Measurements from ENCODE around the gene APIP.
A peak's percentile ranks its signal among the peaks of the same experiment; 100 is the strongest.

The APIP gene, protein sequence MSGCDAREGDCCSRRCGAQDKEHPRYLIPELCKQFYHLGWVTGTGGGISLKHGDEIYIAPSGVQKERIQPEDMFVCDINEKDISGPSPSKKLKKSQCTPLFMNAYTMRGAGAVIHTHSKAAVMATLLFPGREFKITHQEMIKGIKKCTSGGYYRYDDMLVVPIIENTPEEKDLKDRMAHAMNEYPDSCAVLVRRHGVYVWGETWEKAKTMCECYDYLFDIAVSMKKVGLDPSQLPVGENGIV

DNA sequence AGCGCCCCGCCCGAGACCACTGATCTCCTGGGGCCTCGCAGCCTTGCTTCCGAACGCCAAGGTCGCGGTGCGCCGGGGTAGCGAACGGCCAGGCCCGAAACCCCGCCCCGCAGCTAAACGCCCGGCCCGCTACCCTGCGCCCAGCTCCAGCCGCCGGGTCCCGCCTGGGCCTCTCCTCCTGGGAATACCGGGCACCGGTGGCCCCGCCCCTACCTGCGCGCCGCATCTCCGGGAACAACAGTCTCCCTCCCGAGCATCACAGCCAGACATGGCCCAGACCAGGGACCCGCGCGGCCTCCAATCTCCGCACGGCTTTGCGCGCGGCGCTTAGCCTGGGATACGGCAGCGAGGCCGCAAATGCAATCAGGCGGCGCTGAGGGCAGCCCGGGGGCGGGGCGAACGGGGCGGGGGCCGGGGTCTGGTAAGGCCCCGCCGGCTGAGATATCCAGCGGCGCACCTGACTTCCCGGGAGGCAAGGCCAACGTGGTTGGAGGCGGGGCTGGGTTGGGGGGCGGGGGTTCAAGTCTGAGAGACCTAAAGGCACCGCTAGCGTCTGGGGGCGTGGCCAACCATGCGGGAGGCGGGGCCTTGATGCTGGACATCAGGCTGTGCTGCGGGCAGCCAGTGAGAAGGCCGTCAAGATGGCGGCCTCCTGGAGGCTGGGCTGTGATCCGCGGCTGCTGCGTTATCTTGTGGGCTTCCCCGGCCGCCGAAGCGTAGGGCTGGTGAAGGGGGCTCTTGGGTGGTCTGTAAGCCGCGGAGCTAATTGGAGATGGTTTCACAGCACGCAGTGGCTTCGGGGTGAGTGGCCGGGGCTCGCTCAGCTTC, at the start of gene APIP, which contains the start of gene PDHX:
TSS of gene APIP (minus strand) at position 365 of the 828 bp plus-strand sequence. CDS start at position 270, 95 bp downstream.
TSS of gene PDHX (plus strand) at position 604 of the 828 bp plus-strand sequence. CDS start at position 642, 38 bp downstream.
- DNase-seq = peak; percentile 97

- DNase-seq = no peak
These were observed 48.6 kb upstream of the APIP start for GRCh38 chr11:34964610-34965331.

- no peak for DNase-seq
These were observed 47.2 kb upstream of the APIP start for GRCh38 chr11:34963351-34963750.

DNA sequence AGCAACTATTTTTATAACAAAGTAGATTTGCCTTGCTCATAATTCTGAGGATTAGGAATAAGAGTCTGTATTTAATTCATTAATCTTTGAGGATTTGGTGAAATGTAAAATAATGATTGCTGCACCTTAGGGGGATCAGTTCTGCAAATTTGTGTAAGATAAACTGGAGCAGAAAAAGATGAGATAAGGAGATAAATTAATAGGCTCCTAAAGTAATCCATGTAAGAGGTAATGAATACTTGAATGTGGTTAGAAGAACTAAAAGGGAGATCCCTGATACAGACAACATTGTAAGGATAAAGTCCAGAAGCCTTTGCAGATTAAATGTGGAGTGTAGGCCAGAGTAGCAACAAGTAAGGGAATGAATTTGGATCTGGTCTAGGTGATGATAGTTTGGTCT, 45.9 kb upstream of the APIP start:
- no peak for DNase-seq

- no peak for DNase-seq
These were observed 44.1 kb upstream of the APIP start for GRCh38 chr11:34960277-34960676.

DNA sequence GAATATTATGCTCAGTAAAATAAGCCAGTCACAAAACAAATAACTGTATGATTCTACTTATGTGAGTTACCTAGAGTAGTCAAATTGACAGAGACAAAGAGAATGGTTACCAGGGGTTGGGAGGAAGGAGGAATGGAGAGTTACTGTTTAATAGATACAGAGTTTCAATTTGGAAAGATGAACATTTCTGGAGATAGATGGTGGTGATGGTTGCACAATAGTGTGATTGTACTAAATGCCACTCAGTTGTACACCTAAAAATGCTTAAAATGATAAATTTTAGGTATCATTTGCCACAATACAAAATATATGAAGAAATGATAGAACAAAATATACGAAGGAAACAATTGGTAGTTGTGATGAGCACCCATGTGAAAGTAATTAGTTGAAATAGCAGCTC, 43.6 kb upstream of the APIP start:
- DNase-seq = no peak

DNA sequence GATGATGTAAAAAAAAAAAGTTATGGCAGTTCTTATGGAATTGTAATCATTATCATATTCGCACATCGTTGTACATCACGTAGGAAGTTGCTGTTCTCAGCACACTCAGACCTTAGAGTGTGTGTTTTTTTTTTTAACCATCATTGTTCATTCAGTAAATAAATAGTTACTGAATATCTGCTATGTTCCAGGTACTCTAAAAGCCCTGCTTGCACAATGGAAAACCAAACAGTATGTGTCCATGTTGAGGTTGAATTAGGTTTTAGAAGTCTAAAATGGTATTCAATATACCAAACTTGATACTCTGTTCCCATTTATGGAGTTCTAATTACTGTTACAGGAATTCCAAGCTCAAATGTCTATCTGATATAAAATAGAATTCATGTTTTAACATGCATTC, 41.4 kb upstream of the APIP start:
- DNase-seq = no peak

GRCh38 chr11:34957206-34957605, 41.0 kb upstream of the APIP start:
- no peak for DNase-seq

DNA sequence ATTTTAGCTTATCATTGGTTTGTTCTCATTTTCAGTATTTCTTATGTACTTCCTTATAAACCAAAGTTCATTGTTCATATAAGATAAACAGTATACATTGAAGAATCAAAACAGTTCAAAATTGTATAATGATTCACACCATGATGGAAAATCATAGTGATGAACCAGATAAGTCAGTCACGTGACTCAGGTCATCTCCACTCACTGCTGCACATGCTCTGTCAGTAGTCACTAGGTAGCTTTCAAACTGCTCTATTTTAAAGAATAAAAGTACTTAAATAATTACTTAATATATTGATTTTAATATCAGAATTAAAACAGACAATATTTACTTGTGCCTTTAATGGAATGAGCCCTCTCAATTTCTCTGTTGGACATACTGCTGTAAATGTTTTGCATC, 37.8 kb upstream of the APIP start:
- DNase-seq = no peak

GRCh38 chr11:34948696-34949095, 32.5 kb upstream of the APIP start:
- no peak for DNase-seq

- no peak for DNase-seq
These were observed 28.5 kb upstream of the APIP start for GRCh38 chr11:34944692-34945091.

- no peak for DNase-seq
These were observed 25.5 kb upstream of the APIP start for GRCh38 chr11:34941688-34942087.

GRCh38 chr11:34940026-34940677, 24.0 kb upstream of the APIP start:
- no peak for DNase-seq

GRCh38 chr11:34938611-34939010, 22.4 kb upstream of the APIP start:
- DNase-seq = peak; percentile 31

- peak; percentile 24 for DNase-seq
These were observed 20.9 kb upstream of the APIP start for GRCh38 chr11:34936945-34937629.

DNA sequence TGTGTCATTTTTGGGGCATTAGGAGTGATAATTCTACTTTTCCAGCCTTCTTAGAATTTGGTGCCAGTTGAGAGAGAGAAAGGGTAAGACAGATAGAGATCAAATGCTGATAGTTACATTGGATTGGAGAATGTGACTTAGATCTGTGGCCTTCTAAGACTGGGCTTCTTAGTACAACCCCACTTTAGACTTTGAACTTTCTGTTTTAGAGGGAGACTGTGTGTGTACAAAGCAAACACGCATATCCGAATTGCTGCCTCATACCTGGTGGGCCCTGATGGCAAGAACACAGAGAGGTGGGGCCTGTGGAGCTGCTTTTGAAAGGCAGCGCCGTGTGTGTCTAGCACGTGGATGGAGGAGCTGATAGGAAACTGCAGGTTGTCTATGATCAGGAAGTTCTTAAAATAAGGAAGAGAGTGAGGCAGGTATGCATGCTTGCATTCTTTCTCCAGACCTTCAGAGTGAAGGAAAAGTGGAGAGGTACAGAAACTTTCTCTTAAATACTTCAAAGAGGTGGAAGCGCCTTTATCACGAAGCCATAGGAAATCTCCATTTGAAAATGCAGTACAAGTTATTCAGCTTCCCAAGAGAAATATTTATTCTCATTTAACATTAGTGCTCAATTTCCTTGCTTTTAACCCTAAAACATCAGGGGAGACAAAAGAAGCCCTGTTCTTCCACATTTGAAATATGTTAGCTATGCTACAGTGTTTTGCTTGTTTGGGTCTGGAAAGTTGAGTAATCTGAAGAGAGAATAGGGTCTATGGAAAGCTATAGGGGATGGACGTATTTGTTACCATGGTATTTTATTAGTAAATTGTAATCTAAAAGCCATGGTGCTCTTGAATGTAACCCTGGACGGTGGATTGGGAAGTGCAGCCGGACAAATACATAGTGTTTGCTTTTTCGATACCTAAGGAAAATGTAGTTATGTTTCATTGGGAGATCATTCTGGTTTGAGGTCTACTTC, 13.9 kb upstream of the APIP start:
- DNase-seq = no peak

DNA sequence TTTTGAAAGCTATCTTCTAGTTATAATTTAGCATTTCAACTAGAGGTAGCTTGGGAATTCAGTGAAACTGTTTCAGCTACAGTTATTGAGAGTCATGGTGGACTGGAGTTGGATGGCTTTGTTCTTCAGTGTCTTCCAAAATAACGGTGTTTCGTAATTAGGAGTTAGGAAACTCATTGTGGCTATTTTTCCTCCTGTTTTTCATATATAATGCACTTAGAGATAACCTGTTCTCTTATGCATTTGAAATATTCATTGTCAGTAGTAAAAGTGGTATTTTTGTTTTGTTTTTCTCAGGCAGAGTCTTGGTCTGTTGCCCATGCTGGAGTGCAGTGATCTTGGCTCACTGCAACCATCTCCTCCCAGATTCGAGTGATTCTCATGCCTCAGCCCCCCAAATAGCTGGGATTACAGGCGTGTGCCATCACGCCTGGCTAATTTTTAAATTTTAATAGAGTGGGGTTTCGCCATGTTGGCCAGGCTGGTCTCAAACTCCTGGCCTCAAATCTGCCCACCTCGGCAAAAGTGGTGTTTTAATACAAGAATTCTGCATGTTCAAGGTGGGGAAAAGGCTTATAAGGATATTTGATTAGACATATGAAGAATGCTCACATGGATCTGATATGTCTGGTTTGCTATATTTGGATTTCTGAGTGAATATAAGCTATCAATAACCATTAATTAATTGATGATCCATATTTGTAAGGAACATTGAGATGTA, 12.9 kb upstream of the APIP start:
- no peak for DNase-seq

DNA sequence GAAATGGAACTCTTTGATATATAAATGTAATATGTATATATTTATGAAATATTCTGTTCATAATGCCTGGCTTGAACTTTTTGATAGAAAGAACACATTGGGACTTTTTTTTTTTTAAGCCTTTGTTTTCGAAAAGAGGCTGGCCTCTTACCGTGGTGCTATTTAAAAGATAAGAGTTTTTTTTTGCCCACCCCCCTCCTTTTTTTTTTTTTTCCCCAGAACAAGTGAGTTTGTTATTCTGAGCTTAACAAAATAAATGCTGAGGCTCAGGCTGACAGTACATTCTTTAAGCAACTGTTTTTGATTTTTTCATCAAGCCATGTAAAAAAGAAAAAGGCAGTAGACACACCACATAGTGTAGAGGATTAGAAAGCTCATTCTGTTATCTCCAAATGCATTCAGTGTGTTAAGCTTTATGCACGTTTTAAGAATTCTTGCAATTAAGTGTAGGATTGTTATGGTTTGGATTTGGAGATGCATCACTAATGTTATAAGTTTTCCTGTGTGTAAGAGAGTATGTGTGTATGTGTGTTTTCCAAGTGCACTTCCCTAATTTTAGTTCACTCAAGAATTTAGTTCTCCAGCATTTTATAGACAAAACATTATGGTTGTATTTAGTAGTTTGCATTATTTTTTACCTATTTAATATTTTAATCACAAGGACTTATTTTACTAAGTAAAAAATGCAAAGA, 12.2 kb upstream of the APIP start:
- no peak for DNase-seq

DNA sequence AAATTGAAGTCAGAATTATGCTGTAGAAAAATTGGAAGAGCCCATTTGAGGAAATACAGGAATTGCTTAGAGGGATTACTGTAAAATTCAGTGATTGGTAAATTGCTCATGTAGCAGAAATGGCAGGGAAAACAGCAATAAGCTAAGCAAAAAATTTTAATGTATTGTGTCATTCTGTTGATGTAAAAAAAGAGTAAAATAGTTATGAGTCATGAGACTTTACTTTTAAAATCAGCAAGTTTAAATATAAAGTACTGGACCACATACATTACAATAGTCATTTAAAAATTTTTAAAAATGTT, 10.6 kb upstream of the APIP start:
- DNase-seq = no peak
